OCI-LY7 (cell line): Measurements from ENCODE around the gene TRMU. TPM values are rescaled to one million over a fixed set of nuclear protein-coding genes. Genes with fewer than 3 reads are reported as not detected.
"Not testable (repeated sequence)": the region's sequence is repeated elsewhere in the genome, so short reads cannot be mapped to it uniquely, and the experiment has no call there.

Experiments used
- BruUV-seq: library from RNA; stranded (reverse); fragments of 400-500 nt; replicated peaks from 2 replicates; lab custom pipeline; 2021; lab: Mats Ljungman, UMichigan
- CTCF ChIA-PET: fragments of 300-600 bp; sonication (Branson Sonifier 250); formaldehyde crosslinking; loops from one replicate; lab custom pipeline; 2022; ENCODE audit warnings: antibody characterized with exemption; ENCODE audit not compliant: unreplicated experiment; lab: Charles Lee
- POLR2A ChIA-PET: fragments of 300-600 bp; sonication (Branson Sonifier 250); formaldehyde crosslinking; loops from one replicate; lab custom pipeline; 2022; ENCODE audit warnings: antibody characterized with exemption; lab: Charles Lee
- DNase-seq: peaks from one replicate; pipeline ENCODE4 v3.0.0-alpha.2; 2015; ENCODE audit warnings: low spot score
- H2AFZ ChIP-seq: fragments of 200-600 bp; sonication (generic), shearing (Covaris generic); 2 replicates; pipeline ENCODE4 v1.6.1; 2014; ENCODE audit warnings: mild to moderate bottlenecking, antibody characterized with exemption, low read length, moderate library complexity
- H3K27ac ChIP-seq: fragments of 200-600 bp; sonication (generic); 2 replicates; pipeline ENCODE4 v1.5.1; 2014; ENCODE audit warnings: mixed run types, low read depth, mild to moderate bottlenecking, moderate library complexity, low read length, inconsistent platforms; ENCODE audit not compliant: poor library complexity, severe bottlenecking
- H3K36me3 ChIP-seq: fragments of 200-600 bp; sonication (generic); 2 replicates; pipeline ENCODE4 v1.6.1; 2014; ENCODE audit warnings: mild to moderate bottlenecking, antibody characterized with exemption, low read length, moderate library complexity, mixed read lengths; ENCODE audit not compliant: insufficient read depth
- H3K4me1 ChIP-seq: fragments of 200-600 bp; sonication (generic); 2 replicates; pipeline ENCODE4 v1.5.1; 2014; ENCODE audit warnings: mild to moderate bottlenecking, low read length; ENCODE audit not compliant: insufficient read depth, poor library complexity, severe bottlenecking
- H3K4me2 ChIP-seq: fragments of 200-600 bp; sonication (generic); 2 replicates; pipeline ENCODE4 v1.6.1; 2014; ENCODE audit warnings: mild to moderate bottlenecking, low read length
- H3K4me3 ChIP-seq: fragments of 200-600 bp; sonication (generic); 2 replicates; pipeline ENCODE4 v1.5.1; 2014; ENCODE audit warnings: mild to moderate bottlenecking, low read depth, low read length; ENCODE audit not compliant: poor library complexity, severe bottlenecking
- H3K79me2 ChIP-seq: fragments of 200-600 bp; sonication (generic); 2 replicates; pipeline ENCODE4 v1.6.1; 2016; ENCODE audit warnings: low read depth, mild to moderate bottlenecking, low read length, moderate library complexity, mixed read lengths; ENCODE audit not compliant: insufficient read depth
- H3K9me2 ChIP-seq: fragments of 200-600 bp; sonication (generic); 2 replicates; pipeline ENCODE4 v1.6.1; 2016; ENCODE audit warnings: mild to moderate bottlenecking, low read length, mixed read lengths; ENCODE audit not compliant: insufficient read depth
- H3K9me3 ChIP-seq: fragments of 200-600 bp; sonication (generic); 2 replicates; pipeline ENCODE4 v1.6.1; 2014; ENCODE audit warnings: mild to moderate bottlenecking, mixed run types, low read length, mixed read lengths
- H4K20me1 ChIP-seq: fragments of 200-600 bp; sonication (generic); 2 replicates; pipeline ENCODE4 v1.6.1; 2014; ENCODE audit warnings: mild to moderate bottlenecking, antibody characterized with exemption, low read length, moderate library complexity, mixed read lengths; ENCODE audit not compliant: insufficient read depth
- EZH2phosphoT487 ChIP-seq: fragments of 200-600 bp; sonication (generic); IDR thresholded peaks from 2 replicates; pipeline ENCODE4 v1.6.1; 2018; ENCODE audit warnings: low read depth, borderline replicate concordance, mild to moderate bottlenecking, mixed run types, antibody characterized with exemption, low read length, moderate library complexity, mixed read lengths
- intact Hi-C: fragments of 100-400 bp; cut with micrococcal nuclease; formaldehyde crosslinking; loops from one replicate; pipeline ENCODE4 v1.10.0; 2022; ENCODE audit not compliant: unreplicated experiment
- total RNA-seq, 2 experiments: library from RNA; depleted of rRNA in 1 of 2; stranded (reverse); fragments of >200 nt in 1 of 2; shearing (Covaris generic) in 1 of 2; gene quantifications; 2 replicates each; pipeline ENCODE4 v1.2.3, GENCODE V29; 2014 to 2022
- TF ChIP-seq, protein P1 (sequence below): fragments of 200-600 bp; sonication (generic); conservative IDR thresholded peaks from 2 replicates; pipeline ENCODE4 v1.5.1; 2014; ENCODE audit warnings: mild to moderate bottlenecking, antibody characterized with exemption, low read length, moderate library complexity, mixed read lengths

TRMU gene
- total RNA-seq, 2 experiments from 2014 or later = 88.2 to 121 TPM

- no peaks in the 10 kb centered on the region for H4K20me1 ChIP-seq
- ChIA-PET POLR2A (no interaction called here), CTCF (no interaction called here)
- no peak overlapping the region for H2AFZ ChIP-seq
- H3K4me3 ChIP-seq = no peak overlapping the region
- peak; percentile 15 for DNase-seq
- no peak overlapping the region for H3K27ac ChIP-seq
- no peaks in the 10 kb centered on the region for H3K79me2 ChIP-seq
- no peak for TF ChIP-seq EZH2phosphoT487
- TF ChIP-seq, protein P1, sequence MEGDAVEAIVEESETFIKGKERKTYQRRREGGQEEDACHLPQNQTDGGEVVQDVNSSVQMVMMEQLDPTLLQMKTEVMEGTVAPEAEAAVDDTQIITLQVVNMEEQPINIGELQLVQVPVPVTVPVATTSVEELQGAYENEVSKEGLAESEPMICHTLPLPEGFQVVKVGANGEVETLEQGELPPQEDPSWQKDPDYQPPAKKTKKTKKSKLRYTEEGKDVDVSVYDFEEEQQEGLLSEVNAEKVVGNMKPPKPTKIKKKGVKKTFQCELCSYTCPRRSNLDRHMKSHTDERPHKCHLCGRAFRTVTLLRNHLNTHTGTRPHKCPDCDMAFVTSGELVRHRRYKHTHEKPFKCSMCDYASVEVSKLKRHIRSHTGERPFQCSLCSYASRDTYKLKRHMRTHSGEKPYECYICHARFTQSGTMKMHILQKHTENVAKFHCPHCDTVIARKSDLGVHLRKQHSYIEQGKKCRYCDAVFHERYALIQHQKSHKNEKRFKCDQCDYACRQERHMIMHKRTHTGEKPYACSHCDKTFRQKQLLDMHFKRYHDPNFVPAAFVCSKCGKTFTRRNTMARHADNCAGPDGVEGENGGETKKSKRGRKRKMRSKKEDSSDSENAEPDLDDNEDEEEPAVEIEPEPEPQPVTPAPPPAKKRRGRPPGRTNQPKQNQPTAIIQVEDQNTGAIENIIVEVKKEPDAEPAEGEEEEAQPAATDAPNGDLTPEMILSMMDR = no peak
- no peaks in the 10 kb centered on the region for H3K9me2 ChIP-seq
- no peaks in the 10 kb centered on the region for H3K4me1 ChIP-seq
- H3K36me3 ChIP-seq = no peaks in the 10 kb centered on the region
- intact Hi-C loops = no loop called here
- BruUV-seq = no TSS peak
- no peaks in the 10 kb centered on the region for H3K9me3 ChIP-seq
- H3K4me2 ChIP-seq = no peak overlapping the region
These were observed 65.9 kb downstream of the TRMU start for GRCh38 chr22:46401370-46401769.

DNA sequence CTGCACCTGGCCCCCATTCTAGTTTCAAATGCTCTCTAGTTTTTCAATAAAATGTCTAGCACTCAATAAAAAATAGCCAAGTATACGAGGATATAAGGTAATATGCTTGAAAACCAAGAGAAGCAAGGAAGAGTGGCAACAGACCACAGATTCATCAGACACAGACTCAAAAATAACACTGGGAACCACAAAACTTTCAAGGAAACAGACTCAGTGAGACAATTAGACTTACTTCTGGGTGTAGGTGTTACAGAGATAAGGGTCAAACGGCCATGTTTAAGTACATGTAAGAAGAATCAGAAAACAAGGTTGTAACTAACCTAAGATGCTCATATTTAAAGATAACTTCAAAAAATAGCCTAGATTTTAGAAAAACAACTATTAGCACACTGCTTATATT is 67.0 kb downstream of the TRMU start:
- CTCF ChIA-PET = no interaction called here
- no peaks in the 10 kb centered on the region for H3K9me2 ChIP-seq
- no peak for DNase-seq
- H3K4me2 ChIP-seq = no peak overlapping the region
- no peak overlapping the region for H3K27ac ChIP-seq
- no peaks in the 10 kb centered on the region for H3K79me2 ChIP-seq
- H3K36me3 ChIP-seq = no peaks in the 10 kb centered on the region
- H3K4me3 ChIP-seq = no peak overlapping the region
- H4K20me1 ChIP-seq = no peaks in the 10 kb centered on the region
- no peak for TF ChIP-seq EZH2phosphoT487
- TF ChIP-seq, protein P1 = no peak
- no peak overlapping the region for H2AFZ ChIP-seq
- BruUV-seq = no TSS peak
- POLR2A ChIA-PET = interaction anchor here (0.7 kb wide), 1 partner anchor 359 kb away, joined by 3 read pairs; no protein-coding TSS in a partner anchor
- no peaks in the 10 kb centered on the region for H3K9me3 ChIP-seq
- H3K4me1 ChIP-seq = no peaks in the 10 kb centered on the region
- intact Hi-C loops = no loop called here

DNA sequence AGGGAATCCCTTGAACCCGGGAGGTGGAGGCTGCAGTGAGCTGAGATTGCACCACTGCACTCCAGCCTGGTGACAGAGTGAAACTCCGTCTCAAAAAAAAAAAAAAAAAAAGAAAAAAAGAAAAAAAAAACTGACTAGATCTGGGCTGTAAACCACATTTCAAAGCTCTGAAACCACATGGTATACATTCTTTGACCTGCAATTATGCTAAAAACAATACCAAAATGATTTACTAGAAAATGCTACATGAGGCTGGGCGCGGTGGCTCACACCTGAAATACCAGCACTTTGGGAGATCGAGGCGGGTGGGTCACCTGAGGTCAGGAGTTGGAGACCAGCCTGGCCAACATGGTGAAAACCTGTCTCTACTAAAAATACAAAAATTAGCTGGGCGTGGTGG is 68.4 kb downstream of the TRMU start:
- POLR2A ChIA-PET, DNase-seq, H2AFZ ChIP-seq, H3K27ac ChIP-seq, H3K4me3 ChIP-seq, H3K4me1 ChIP-seq, CTCF ChIA-PET, H3K9me2 ChIP-seq, BruUV-seq, H3K36me3 ChIP-seq, H3K79me2 ChIP-seq, H3K4me2 ChIP-seq, H4K20me1 ChIP-seq, H3K9me3 ChIP-seq, intact Hi-C loops: not testable (repeated sequence)
